ENCODE results near the gene SPCS1. TPM values are rescaled to one million over a fixed set of nuclear protein-coding genes. Genes with fewer than 3 reads are reported as not detected.
A peak's percentile ranks its signal among the peaks of the same experiment; 100 is the strongest.
"Not testable (repeated sequence)": the region's sequence is repeated elsewhere in the genome, so short reads cannot be mapped to it uniquely, and the experiment has no call there.

SPCS1 gene
- total RNA-seq, 4 donors from 2014 or later = 152 to 188 (median 162) TPM

DNA sequence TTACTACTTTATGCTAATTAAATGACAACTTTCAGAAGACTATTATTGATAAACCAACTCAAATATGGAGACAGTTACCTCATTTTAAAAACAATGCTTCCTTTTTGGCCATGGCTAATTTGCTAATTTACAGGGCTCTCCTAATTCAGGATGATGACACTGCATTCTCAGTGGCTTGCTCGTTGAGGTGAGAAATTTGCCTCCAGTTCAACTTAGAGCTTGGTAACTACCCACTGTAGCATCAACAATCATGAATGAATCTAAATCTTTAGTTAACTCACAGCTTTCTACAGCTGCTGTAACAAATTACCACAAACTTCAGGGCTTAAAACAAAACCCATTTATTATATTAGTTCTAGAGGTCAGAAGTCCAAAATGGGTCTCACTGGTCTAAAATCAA is 34.2 kb upstream of the SPCS1 start:
- TF ChIP-seq, protein P1, sequence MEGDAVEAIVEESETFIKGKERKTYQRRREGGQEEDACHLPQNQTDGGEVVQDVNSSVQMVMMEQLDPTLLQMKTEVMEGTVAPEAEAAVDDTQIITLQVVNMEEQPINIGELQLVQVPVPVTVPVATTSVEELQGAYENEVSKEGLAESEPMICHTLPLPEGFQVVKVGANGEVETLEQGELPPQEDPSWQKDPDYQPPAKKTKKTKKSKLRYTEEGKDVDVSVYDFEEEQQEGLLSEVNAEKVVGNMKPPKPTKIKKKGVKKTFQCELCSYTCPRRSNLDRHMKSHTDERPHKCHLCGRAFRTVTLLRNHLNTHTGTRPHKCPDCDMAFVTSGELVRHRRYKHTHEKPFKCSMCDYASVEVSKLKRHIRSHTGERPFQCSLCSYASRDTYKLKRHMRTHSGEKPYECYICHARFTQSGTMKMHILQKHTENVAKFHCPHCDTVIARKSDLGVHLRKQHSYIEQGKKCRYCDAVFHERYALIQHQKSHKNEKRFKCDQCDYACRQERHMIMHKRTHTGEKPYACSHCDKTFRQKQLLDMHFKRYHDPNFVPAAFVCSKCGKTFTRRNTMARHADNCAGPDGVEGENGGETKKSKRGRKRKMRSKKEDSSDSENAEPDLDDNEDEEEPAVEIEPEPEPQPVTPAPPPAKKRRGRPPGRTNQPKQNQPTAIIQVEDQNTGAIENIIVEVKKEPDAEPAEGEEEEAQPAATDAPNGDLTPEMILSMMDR (IDR thresholded peaks at IDR 0.05 in 4 of 5, conservative IDR thresholded peaks at IDR 0.05 in 1 of 5) = no peak
- TF ChIP-seq POLR2A (IDR thresholded peaks at IDR 0.05) = no peak
- in situ Hi-C loops (cut with MboI; ENCODE audit: low sequenced_read_pairs in 4 of 4) = no loop called here
- ATAC-seq (no peak), DNase-seq (no peak)
- H3K27ac ChIP-seq = peak overlapping the region in 3 of 4 donors; percentile 61 to 77 (median 70)
- H3K27me3 ChIP-seq = no peaks in the 10 kb centered on the region
- peaks cover 0 to 60% of the 10 kb centered on the region in 2 donors for H3K36me3 ChIP-seq
- H3K9me3 ChIP-seq = no peaks in the 10 kb centered on the region
- intact Hi-C loops (cut with DNase I; ENCODE audit: low total_unique reads) = no loop called here
- H3K4me3 ChIP-seq = no peak overlapping the region
- peaks cover 0 to 4% of the 10 kb centered on the region in 2 donors for H3K4me1 ChIP-seq

DNA sequence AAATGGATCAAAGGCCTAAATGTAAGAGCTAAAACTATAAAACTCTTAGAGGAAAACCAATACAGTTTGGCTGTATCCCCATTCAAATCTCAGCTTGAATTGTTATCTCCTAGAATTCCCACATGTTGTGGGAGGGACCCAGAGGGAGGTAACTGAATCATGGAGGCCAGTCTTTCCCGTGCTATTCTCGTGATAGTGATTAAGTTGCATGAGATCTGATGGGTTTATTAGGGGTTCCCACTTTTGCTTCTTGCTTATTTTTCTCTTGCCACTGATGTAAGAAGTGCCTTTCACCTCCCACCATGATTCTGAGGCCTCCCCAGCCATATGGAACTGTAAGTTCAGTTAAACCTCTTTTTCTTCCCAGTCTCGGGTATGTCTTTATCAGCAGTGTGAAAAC is 29.7 kb upstream of the SPCS1 start:
- intact Hi-C loops (cut with DNase I; ENCODE audit: low total_unique reads); H3K27ac ChIP-seq; in situ Hi-C loops (cut with MboI; ENCODE audit: low sequenced_read_pairs in 4 of 4); H3K4me3 ChIP-seq; H3K27me3 ChIP-seq; H3K9me3 ChIP-seq; DNase-seq; ATAC-seq: not testable (repeated sequence)
- peaks cover 0 to 91% of the 10 kb centered on the region in 2 donors for H3K36me3 ChIP-seq
- peaks cover 0 to 14% of the 10 kb centered on the region in 2 donors for H3K4me1 ChIP-seq

DNA sequence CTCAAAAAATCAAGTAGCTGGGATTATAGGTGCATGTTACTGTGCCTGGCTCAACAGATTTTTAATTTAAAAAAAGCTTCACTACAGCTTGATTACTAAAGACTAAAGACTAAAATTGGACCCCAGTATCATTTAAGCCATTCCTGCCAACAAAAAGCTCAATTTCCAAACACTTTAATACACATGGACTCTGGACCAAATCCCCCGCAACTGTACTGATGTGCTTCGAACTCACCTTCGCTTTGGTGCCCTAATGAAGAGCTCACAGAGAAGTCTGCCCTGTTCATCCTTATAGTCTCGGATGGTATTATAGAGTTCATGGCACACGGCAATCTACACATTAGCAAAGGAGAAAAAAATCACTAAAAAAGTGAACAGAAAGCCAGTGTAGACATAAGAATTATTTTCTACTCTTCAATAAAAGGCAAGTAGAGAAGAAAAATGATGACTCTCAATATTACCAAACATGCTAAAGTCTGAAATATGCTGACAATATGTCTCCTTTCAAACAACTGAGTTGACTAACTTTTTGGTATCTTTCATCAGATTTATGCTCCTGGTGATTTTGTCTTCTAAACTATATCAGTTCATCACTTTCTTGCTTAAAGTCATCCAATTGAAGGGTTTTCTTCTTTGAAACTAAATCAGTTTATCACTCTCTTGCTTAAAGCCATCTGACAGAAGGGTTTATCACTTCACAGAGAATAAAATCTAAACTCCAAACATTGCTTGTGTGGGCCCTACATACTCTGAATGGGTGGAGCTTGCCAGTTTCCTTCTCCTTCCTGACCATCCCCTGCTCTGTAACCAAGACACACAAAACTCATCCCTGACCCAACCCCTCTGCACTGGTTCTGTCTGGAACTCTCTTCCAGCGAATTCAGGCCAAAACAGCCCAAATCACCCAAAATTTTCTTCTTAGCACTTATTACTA is 27.4 kb upstream of the SPCS1 start:
- TF ChIP-seq, protein P1 (IDR thresholded peaks at IDR 0.05 in 4 of 5, conservative IDR thresholded peaks at IDR 0.05 in 1 of 5) = no peak
- TF ChIP-seq POLR2A (IDR thresholded peaks at IDR 0.05) = no peak
- in situ Hi-C loops (cut with MboI; ENCODE audit: low sequenced_read_pairs in 4 of 4) = no loop called here
- H3K4me1 ChIP-seq = peaks cover 8 to 32% of the 10 kb centered on the region in 2 donors
- no peaks in the 10 kb centered on the region for H3K27me3 ChIP-seq
- peaks cover 0 to 78% of the 10 kb centered on the region in 2 donors for H3K36me3 ChIP-seq
- intact Hi-C loops (cut with DNase I; ENCODE audit: low total_unique reads) = no loop called here
- DNase-seq = no peak
- peak overlapping the region in 1 of 4 donors; percentile 16 for H3K27ac ChIP-seq
- H3K9me3 ChIP-seq = no peaks in the 10 kb centered on the region
- H3K4me3 ChIP-seq = no peak overlapping the region
- ATAC-seq = no peak

DNA sequence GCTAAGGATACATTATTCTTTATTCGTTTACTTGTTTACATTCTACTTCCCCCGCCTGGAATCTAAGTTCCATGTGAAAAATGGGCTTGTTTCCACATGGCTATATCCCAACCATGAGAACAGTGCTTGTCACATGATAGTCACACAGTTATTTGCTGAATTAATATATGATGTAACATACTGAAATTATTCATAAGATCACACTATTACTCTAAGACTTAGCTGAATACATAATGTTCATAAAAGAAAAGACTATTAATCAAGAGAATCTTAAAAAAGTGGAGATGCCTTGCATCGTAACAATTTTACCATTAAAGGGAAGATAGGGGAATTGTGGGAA is 26.7 kb upstream of the SPCS1 start:
- peak overlapping the region in 2 of 4 donors; percentile 16 to 60 for H3K27ac ChIP-seq
- TF ChIP-seq, protein P1 (IDR thresholded peaks at IDR 0.05 in 4 of 5, conservative IDR thresholded peaks at IDR 0.05 in 1 of 5) = no peak
- no peak for TF ChIP-seq POLR2A (IDR thresholded peaks at IDR 0.05)
- intact Hi-C loops (cut with DNase I; ENCODE audit: low total_unique reads) = no loop called here
- in situ Hi-C loops (cut with MboI; ENCODE audit: low sequenced_read_pairs in 4 of 4) = no loop called here
- H3K27me3 ChIP-seq = no peaks in the 10 kb centered on the region
- ATAC-seq = no peak
- no peak overlapping the region for H3K4me3 ChIP-seq
- no peaks in the 10 kb centered on the region for H3K9me3 ChIP-seq
- peaks cover 0 to 72% of the 10 kb centered on the region in 2 donors for H3K36me3 ChIP-seq
- H3K4me1 ChIP-seq = peaks cover 9 to 37% of the 10 kb centered on the region in 2 donors
- no peak for DNase-seq

DNA sequence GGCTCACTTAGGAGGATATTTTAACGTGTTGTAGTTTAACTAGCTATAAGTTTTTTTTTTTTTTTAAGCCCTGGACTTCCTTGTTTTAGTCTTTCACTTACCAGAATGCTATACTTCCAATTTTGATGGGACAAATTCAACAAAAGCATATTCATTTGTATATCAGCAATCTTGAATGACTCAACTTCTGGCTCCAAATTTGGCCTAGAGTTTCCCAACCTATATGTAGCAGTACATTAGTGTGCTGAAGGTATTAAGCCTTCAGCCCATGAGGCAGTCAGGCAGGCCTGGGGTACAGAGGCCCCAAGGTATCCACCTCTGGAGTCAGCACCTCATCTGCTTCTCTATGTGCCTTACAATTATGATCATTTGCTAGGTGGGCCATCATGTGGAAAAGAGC is 26.1 kb upstream of the SPCS1 start:
- Histone ChIP-seq H3K27ac (peak overlapping the region in 2 of 4 donors; percentile 16 to 60), H3K4me1 (peaks cover 15 to 43% of the 10 kb centered on the region in 2 donors), H3K27me3 (no peaks in the 10 kb centered on the region), H3K9me3 (no peaks in the 10 kb centered on the region), H3K4me3 (no peak overlapping the region), H3K36me3 (peaks cover 0 to 66% of the 10 kb centered on the region in 2 donors)
- TF ChIP-seq, protein P1 (IDR thresholded peaks at IDR 0.05 in 4 of 5, conservative IDR thresholded peaks at IDR 0.05 in 1 of 5) = no peak
- no peak for TF ChIP-seq POLR2A (IDR thresholded peaks at IDR 0.05)
- ATAC-seq (no peak), DNase-seq (no peak)
- intact Hi-C loops (cut with DNase I; ENCODE audit: low total_unique reads) (loop anchor here (10.0 kb wide), 1 partner anchor 1215 kb away; the partner anchor contains the start of gene SELENOK), in situ Hi-C loops (cut with MboI; ENCODE audit: low sequenced_read_pairs in 4 of 4) (no loop called here)
